G401 (cell line): ENCODE measurements around the gene TAGLN2. TPM values are rescaled to one million over a fixed set of nuclear protein-coding genes. Genes with fewer than 3 reads are reported as not detected.

Experiments used
- total RNA-seq: library from RNA; depleted of rRNA; stranded (reverse); fragments of >200 nt; shearing (Covaris generic); gene quantifications from 2 replicates; pipeline ENCODE4 v1.2.3, GENCODE V29; 2014; rRNA removed

Gene TAGLN2
- total RNA-seq, 1 experiment from 2014 or later = 27.1 TPM

Other genes starting within 250 kb of the TAGLN2 start
- not detected in 2 replicates for gene CRP, start 210.9 kb downstream of the TAGLN2 start, total RNA-seq
- 35.0 and 59.7 TPM in 2 replicates for gene DUSP23, start 144.5 kb downstream of the TAGLN2 start, total RNA-seq
- not detected in 2 replicates for gene FCRL6, start 123.1 kb downstream of the TAGLN2 start, total RNA-seq
- gene SLAMF8, start 98.6 kb downstream of the TAGLN2 start, total RNA-seq = not detected in 2 replicates
- not detected in 2 replicates for gene VSIG8, start 62.9 kb downstream of the TAGLN2 start, total RNA-seq
- gene CFAP45, start 25.3 kb downstream of the TAGLN2 start, total RNA-seq = not detected in 2 replicates
- gene IGSF9, start 20.1 kb upstream of the TAGLN2 start, total RNA-seq = not detected in 2 replicates
- gene SLAMF9, start 28.7 kb upstream of the TAGLN2 start, total RNA-seq = not detected in 2 replicates
- gene PIGM, start 106.5 kb upstream of the TAGLN2 start, total RNA-seq = 2.5 and 3.2 TPM in 2 replicates
- gene KCNJ10, start 144.7 kb upstream of the TAGLN2 start, total RNA-seq = not detected in 2 replicates
- not detected in 2 replicates for gene KCNJ9, start 156.0 kb upstream of the TAGLN2 start, total RNA-seq
- 11.7 and 15.4 TPM in 2 replicates for gene IGSF8, start 173.1 kb upstream of the TAGLN2 start, total RNA-seq
- not detected in 2 replicates for gene ATP1A2, start 190.3 kb upstream of the TAGLN2 start, total RNA-seq
- gene ATP1A4, start 226.1 kb upstream of the TAGLN2 start, total RNA-seq = not detected in 2 replicates